Myocyte (in vitro differentiated cells): ENCODE results near the gene SAMD5. TPM values are rescaled to one million over a fixed set of nuclear protein-coding genes. Genes with fewer than 3 reads are reported as not detected.

Experiments
- DNase-seq: peaks from one replicate; pipeline ENCODE4 v3.0.0-alpha.2; 2012; ENCODE audit warnings: low read depth
- total RNA-seq: library from RNA; depleted of rRNA; stranded (reverse); fragments of >200 nt; gene quantifications from 2 replicates; pipeline ENCODE4 v1.2.3, GENCODE V29; 2014

Gene SAMD5
- total RNA-seq, 1 donor from 2014 or later, result 4.1 TPM

DNA sequence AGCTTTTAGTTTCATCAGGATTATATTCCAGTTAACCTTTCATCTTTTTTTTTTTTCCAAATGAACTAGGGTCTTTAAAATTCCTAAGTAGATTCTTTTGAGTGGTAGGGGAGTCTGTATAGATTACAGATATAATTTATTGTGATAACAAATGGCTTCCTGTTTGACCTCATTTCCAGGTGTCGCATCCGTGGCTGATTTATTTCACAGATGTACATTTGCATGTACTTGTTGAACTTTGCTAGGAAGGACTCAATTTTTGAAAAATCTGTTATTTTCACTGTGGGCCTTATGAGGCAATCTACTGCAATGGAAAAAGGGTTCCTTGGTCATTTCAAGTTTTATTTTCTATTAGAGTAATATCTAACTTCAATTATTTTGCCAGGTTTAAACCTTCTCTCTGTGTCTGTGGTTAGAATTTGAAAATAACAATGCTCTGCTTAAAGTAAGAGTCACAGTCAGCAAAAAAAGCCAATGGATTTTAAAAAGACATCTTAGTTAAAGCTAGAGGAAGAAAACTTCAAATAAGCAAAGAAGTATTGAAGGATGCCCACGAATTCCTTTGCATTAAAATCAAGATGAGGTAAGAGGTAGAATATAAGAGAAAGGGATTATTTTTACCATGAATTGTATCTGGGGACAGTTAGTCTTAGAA lies 57.9 kb downstream of the SAMD5 start:
- no peak for DNase-seq

DNA sequence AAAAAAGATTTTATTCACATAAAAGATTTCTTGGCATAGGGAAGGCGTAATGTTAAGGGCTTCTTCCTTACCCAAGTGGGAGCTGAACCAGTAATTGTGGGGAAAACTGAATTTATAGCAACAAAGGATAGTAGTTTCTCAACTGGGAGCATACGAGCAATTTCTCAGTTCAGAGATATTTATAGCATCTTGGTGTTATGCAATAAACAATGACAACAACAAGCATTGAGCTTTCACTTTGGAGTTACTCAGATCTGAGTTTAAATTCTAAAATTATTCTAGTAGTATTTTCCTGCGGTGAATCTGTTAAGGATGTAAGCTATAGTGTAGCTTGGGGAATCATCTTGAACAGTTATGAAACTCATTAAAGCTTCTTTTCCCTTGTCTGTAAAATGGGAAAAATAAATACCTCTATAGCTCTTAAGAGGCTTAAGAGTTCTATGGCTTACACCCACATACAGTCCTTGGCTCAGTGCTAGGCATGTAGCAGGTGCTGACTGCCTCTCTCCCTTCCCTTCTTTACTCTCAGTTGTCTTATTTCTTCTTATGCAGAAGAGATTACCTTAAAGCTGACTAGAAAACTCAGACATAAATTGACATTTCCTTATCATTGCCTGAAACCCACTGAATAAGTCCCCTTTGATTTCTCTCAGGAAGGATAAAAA lies 58.8 kb downstream of the SAMD5 start:
- peak; percentile 17 for DNase-seq

DNA sequence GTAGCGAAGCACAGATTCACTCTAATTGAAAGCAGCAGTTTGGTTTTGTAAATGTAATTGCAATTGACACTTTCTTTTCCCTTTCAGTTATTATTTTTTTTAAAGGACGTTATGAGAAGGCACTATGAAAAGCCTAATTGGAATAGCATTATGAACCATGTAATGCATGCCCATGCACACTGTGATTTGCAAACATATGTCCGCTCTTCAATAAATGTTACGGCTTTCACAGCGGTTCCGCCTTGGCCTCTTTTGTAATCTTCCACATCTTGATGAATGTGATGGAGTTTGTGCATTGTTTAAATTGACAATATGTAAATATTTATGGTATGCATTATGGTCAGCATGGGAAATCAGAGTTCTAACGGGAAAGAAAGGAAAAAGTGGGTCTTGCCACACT lies 61.3 kb downstream of the SAMD5 start:
- DNase-seq, result no peak

DNA sequence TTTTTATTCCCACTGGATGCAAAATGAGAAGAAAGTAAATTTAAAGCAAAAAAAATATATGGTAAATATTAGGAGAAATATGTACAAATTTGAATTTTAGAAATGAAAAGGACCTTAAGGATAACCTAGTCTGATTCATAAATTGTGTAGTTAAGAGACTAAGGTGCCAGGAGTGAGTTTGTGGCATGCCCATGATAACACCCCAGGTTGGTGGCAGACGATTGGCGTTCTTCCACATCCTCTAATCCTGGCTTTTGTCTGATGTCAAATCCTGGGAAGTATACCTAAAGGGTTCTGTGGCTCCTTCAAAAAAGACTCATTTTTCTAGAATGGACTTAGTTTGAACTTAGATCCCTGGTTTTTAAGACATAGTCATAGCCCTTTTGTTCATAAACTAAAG lies 62.2 kb downstream of the SAMD5 start:
- DNase-seq, result no peak

DNA sequence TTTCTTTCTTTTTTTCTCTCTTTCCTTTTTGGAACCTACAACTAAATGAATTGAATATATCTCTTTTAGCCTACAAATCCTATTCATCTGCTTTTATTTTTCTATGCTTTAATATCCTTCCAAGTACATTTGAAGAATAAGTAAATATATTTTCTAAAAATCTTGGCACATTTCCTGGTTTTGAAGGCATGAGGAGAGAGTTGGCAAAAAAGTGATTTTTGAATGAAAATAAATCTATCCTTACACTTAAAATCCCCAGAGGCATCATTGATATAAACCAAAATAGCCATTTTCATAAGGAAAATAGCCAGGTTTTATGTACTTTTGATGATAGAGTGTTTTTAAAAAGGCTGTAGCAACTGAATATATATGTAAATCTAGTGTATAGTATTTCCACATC lies 69.0 kb downstream of the SAMD5 start:
- peak; percentile 9 for DNase-seq

DNA sequence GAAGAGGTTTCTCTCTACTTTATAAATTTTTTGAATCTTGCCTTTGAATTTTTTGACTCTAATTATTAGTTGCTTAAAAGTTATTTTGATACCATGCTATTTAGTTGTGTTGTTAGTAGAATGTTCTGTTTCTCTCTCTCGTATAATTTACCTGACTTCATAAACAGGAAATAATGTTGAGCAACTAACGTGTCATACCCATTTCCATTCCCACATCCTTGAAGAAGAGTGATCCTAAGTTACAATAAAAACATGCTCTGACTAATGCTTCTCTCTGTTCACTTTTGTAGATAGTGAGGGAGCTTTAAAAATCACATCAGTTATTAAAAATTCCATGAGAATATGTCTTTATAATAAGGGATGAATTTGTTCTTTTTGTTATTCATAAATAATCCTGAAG lies 69.7 kb downstream of the SAMD5 start:
- DNase-seq, result no peak

DNA sequence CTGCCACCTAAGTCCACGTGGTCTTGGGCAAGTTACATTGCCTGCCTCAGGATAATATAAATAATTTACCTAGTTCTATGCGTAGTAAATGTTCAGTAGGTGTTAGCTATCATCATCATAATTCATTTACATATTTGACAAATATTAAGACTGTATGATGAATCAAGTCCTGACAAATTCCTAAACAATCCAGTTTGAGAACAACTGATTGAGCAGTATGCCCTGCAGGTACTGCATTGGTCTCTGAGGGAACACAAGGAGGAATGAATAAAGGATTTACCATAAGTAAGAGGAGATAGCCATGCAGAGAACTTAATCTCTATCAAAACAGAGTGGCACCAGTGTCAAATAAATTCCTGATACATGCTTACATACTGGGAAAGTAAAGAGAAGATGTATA lies 70.4 kb downstream of the SAMD5 start:
- DNase-seq, result no peak

DNA sequence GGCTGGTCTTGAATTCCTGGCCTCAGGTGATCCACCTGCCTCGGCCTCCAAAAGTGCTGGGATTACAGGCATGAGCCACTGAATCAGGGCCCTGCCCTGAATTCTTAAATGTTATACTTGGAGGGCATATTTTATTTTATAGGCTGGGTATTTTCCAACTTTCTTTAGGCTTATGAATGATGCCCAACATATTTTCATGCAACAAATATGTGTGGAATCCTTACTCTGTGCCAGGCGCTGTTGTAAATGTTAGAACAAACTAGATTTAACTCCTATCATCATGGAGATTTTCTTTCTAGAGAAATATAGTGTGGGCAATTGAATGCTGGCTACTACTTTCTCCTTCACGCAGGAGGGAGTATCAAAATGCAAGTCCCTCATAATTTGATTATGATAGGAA lies 71.2 kb downstream of the SAMD5 start:
- no peak for DNase-seq

DNA sequence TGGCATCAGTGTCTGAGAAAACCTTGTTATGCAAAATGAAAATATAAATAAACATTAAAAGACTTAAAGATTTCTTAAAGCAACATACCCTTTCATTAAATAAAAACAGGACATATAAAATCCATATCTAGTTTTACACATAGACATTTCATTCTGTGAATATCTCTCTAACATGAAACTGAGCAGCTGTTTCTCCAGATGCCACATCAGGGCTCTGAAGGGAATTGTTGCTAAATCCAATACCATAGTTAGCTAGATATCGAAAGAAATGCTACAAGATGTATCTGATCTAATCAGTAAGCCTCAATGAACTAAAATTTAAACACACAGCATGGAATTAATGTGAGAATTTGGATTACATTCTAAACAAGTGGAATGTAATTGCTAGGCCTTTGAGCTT lies 74.5 kb downstream of the SAMD5 start:
- no peak for DNase-seq

DNA sequence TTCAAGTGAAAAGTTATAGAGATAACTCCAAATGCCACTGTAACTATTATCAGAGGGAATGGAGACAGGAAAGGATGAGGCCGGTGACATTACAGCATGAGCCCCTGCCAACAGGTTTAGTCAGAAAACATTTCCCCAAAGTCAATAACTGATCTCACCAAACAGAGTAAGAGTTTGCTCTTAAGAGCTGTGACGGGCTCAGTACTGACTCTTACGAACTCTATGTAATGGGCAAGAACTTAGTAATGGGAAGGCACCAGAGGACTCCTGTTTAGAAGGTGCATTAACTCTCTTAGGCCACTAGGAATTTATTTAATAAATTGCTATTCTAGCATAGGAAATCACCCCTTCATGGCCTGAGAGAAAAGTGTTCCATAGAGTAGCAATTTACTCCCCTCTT lies 76.8 kb downstream of the SAMD5 start:
- no peak for DNase-seq

DNA sequence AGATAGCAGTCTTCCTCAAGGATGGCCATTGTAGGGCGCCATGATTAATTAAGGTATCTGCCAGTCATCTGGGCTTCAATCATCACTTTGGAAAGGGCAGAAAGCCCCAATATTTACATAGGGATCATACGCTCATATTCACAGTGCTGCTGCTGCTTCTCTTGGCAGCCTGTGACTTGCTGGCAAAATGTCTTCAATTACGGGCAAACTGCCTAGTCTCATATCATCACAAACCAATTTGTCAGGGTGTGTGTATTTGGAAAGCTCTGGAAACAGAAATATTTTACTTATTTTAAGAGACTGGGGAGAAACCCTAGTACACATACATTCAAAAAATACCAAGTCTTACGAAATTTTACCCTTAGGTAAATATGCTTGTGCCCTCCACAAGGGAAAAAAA lies 77.6 kb downstream of the SAMD5 start:
- peak; percentile 19 for DNase-seq

DNA sequence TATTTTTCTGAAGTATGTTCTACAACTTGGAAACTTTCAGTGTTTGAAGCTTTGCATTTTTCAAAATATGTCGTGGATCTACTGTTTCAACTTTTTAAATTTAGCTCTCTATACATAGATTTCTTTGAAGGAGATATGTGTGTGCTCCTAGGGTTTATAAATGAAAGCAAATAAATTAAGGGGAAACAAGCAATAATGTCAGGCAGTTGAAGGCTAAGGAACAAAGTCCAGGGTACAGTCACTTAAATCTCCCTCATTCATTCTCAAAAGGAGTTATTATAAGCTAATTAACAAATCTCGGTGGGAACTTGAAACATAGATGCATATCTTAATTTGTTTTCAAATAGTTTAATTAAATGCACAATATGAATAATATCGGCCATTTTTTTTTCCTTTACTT lies 79.4 kb downstream of the SAMD5 start:
- DNase-seq, result no peak

DNA sequence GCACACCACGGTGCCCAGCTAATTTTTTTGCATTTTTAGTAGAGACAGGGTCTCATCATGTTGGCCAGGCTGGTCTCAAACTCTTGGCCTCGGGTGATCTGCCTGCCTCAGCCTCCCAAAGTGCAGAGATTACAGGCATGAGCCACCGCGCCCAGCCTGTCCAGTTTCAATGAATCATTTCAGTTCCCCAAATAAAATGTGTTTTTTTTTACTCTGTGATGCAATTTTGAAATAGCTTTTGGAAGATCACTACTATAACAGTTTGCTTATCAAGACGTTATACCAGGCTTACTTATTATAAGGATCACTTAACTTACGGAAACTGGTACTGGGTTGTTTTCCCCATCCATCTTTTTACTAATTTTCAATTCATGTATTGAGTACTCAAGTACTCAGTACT lies 80.0 kb downstream of the SAMD5 start:
- no peak for DNase-seq

DNA sequence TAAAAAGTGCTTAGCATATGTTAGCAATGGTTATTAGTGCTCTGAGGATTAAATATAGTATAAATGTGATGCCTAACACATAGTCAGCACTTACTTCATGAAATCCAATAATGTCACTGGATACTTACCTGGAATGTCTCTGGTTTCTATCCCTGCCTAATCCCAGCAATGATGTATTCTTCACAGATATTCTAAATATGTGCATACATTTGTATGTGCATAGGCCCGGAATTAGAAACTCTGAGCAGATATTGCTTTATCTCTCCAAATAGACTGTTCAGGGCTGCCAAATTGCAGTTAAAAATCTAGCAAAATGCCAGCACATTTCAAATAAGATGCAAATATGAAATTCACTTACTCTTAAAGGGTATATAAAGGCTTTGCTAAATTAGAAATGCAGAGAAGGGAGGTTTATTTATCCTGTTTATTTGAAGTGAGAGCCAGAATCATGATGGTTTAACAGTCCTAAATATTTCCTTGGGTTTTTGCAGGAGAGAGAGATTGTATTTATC lies 81.3 kb downstream of the SAMD5 start:
- DNase-seq, result no peak

DNA sequence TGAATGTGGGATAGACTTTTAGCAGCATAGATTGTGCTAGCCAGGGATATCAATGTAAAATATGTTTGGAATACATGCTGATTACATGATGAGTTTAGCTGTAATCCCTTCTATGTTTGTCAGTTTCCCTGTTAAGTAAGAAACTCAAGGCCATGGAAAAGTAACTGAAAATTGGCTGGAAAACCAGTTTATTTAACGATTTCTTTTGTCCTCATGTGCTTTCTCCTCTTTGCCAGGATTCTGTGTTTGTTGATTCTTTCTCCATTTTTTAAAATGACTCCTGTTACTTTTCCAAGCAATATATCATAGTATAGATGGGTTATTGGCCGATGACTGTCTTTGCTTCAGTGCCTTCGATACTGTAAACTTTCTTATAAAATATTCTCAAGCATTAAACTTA lies 87.5 kb downstream of the SAMD5 start:
- no peak for DNase-seq

DNA sequence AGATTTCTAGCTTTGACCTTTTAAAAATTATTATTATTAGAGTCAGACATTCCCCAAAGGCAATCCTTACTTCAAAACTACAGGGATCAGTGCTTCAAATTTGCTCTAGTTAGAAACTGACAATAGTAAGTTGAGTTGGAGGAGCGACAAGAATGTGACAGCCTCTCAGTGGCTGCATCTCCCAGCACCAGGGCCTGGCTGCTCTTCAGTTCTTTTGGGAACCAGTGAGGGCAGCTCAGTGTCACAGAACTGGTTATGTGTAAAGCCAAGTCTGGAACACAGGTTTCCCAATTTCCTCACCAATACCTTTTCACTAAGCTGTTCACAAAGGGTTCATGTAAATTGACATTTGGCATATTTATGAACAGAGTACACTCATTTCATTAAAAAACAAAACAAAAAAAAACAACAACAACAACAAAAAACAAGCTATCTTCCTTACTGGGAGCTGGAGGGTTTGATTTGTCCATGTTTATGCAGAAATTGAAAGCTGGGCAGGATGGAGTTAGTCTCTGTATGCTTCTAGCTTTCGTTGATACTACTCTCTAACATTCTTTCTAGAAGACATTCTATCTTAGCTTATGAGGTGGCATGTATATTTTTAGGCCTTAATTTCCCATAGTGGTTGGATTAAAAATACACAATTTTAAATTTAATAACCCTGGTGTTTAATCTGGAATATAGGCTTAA lies 95.0 kb downstream of the SAMD5 start:
- peak; percentile 49 for DNase-seq

DNA sequence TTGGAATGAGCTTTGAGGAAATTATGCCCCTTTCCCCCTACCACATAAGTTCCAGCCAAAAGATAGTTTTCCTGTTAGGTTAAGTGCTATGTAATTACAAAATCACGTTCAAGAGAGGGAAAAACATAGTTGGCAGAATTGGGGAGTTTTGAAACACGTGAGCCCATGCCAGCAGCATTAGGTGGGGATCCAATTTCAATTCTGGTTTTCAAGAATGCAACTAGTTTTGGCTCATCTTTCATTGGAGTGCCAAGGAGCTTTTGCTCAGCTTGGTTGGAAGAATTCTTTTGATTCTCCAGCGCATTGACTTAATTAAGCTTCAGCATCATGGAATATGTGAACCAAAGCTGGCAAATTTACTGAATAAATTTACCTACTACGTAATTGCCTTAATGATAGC lies 95.9 kb downstream of the SAMD5 start:
- peak; percentile 67 for DNase-seq

DNA sequence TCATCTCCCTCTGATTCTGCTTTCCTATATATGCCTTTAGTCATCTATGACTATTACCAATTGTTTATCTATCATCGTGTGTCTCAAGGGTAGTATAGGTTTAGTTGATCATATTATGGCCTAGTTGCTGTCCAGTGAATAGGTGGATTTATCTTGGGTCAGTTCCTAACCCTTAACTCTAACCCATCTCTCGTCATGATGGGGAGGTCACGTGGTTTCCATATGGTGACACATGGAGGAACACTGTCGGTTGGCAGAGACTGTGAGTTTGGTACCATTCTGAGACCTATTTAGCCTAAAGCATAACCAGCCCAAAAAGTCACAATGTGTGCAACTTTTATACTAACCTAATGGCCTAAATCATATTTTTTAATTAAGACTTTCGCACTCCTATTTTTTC lies 103.5 kb downstream of the SAMD5 start:
- no peak for DNase-seq

DNA sequence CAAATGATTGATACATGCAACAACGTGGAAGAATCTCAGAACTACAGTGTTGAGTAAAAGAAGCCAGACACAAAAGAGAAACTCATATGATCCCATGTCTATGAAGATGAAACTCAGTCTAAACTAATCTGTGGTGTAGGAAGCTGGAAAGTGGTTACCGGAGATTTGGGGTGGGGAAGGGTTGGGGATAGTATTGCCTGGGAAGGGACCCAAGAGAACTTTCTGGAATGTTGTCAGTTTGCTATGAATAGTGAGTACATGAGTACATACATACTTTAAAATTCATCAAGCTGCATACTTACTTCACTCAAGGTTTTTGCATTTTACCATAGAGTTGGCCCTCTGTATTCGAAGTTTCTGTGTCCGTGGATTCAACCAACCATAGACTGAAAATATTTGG lies 106.0 kb downstream of the SAMD5 start:
- no peak for DNase-seq

DNA sequence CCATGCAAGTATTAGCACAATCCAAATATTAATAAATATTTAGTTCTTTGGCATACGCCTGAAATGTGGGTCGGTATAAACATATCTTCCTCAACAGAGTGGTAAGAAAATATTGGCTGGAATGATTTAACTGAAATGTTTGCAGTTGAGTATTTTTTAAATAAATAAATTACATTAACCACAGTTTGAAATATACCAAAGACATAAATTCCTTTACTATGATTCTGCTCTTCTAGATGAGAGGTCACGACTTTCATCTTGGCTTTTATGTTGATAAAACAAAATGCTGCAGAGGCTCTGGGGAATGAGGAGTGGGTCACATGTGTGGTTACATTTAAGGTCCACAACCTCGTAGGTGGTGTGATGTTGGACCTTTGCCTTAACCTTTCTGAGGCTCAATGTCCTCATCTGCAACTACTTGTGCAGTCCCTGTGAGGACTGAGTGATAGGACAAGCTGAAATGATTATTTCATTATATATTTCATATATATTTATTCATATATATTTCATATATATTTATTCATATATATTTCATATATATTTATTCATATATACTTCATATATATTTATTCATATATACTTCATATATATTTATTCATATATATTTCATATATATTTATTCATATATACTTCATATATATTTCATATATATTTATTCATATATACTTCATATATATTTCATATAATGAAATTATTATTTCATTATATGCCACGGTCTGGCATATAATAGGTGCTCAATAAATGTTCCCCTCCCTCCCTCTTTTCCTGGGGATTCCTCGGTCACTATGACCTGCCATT lies 107.4 kb downstream of the SAMD5 start:
- DNase-seq, result no peak

DNA sequence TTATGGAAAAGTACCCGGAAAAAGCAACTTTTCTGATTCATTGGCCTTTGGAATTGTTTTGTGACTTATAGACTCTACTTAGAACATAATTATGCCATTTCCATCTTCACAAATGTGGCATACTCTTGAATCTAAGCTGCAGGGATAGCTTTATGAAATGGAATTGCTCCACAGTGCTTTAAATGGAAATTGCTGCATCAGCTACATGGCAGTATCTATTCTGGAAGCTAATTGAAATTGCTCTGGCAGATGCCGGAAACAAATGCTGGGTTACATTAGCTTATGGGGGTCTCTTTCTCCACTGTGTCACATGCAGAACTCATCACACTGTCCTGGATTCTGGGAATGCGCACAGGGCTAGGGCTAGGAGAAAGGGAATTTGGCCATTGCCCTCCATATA lies 108.9 kb downstream of the SAMD5 start:
- DNase-seq, result no peak

DNA sequence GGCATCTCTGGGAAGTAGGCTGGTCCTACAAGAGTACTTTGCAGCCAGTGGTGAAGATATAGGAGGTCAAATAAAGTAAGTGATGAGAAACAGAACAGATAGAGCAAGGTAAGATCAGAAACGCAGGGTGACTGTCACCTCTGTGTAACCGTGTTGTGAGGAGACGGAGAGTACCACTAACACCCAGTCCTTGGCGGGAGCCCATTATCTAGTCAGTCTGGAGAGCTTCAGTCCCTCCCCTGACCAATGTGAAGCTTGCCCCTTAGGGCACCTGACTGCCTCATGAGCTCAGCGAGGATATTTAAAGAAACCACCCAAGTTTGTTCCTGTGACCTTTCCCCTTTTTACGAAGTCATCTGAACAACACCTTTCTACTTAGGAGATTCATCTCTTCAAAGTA lies 110.0 kb downstream of the SAMD5 start:
- no peak for DNase-seq
